PFSK-1 (cell line): Measurements from ENCODE around the gene ACACA.

Source experiments
- FOXP2 ChIP-seq: optimal IDR thresholded peaks from 2 replicates; pipeline ENCODE3; 2011; ENCODE audit warnings: borderline replicate concordance, control low read depth, inconsistent platforms; ENCODE audit not compliant: insufficient read depth; ENCODE audit errors: extremely low read length, extremely low read depth
- POLR2AphosphoS5 ChIP-seq: IDR thresholded peaks from 2 replicates; pipeline ENCODE4 v1.6.1; 2012; ENCODE audit warnings: low read depth, mild to moderate bottlenecking, control low read depth, low read length, moderate library complexity
- REST ChIP-seq, 2 experiments: IDR thresholded peaks; 2 replicates each; pipeline versions ENCODE4 v1.6.1 to v1.8.0; 2011 to 2012; ENCODE audit warnings: low read depth in 2 of 2, low read length in 2 of 2, control low read depth in 1 of 2, inconsistent platforms in 1 of 2, mild to moderate bottlenecking in 1 of 2, moderate library complexity in 1 of 2; ENCODE audit not compliant: insufficient read depth in 1 of 2
- SIN3A ChIP-seq: IDR thresholded peaks from 2 replicates; pipeline ENCODE4 v1.6.1; 2012; ENCODE audit warnings: mild to moderate bottlenecking, low read length, moderate library complexity, borderline replicate concordance; ENCODE audit not compliant: insufficient read depth
- TAF1 ChIP-seq: IDR thresholded peaks from 2 replicates; pipeline ENCODE4 v1.6.1; 2012; ENCODE audit warnings: low read length, control low read depth, borderline replicate concordance; ENCODE audit not compliant: insufficient read depth

The ACACA gene

DNA sequence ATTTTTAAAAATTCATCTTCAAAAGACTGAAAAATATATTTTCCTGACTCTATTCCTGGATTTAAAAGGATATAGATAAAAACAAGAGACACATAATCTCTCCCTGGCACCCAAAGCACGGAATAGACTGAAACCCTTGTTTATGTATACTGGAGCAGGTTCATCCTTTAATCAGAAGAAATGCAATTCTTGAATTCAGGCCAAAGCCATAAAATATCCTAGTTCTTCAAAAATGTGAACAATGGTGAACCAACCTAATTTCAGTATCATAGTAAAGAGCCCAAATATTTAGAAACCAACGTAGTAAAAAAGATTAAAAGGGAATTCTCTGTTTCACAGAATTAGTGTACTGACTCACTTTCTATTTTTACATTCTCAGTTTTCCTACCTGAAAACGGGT, 219.4 kb downstream of the ACACA start:
- TF ChIP-seq TAF1 = no peak
- no peak for TF ChIP-seq FOXP2
- no peak for TF ChIP-seq REST (IDR thresholded peaks at IDR 0.05; ENCODE audit: insufficient read depth in 1 of 2, low read depth in 2 of 2, low read length in 2 of 2)

DNA sequence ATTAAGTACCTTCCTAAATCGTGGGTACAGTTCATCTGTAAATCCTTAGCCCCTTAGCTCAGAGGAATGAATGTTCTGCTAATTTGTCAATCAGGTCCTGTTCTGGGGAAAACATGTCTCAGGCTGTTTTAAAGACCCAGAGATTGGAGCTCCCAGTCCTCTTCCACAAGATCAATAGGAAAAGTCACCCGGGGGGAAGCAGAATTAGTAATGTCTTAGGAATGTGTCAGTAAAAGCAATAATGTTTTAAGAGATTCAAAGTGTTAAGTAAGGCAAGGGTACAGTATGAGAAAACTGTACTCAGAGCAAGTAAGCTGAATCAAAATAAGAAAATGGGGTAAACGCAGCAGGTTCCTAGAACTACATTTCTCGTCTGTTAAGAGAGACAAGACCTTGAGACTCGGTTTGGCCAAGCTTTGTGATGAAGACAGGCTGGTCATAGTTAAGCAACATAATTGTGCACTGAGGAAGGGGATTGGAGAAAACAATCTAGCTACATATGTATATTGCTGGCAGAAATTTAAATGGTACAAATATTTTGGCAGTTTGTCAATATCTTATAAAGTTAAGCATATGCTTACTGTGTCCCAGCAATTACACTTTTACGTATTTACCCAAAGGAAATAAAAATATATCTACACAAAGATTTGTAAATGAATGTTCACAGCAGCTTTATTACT, 223.7 kb downstream of the ACACA start:
- TF ChIP-seq SIN3A (no peak), REST (IDR thresholded peaks at IDR 0.05; ENCODE audit: insufficient read depth in 1 of 2, low read depth in 2 of 2, low read length in 2 of 2) (no peak), TAF1 (no peak)

DNA sequence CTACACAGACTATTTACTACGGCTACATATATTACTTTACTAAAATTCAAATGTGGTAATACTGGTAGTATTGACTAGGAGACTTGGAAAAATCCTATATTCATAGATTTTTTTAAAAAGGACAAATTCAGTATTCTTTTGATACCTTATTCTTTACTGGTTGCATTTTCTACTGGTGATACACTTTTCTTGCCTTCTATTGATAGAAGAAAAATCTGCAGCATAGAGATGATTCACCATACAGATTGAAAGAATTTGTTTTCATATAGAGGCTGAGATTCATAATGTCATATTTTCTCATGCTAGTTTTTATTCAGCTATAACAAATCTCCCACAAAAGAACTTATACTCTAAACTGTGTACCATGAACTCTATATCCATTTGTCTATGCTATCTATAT, 226.3 kb downstream of the ACACA start:
- no peak for TF ChIP-seq POLR2AphosphoS5
- no peak for TF ChIP-seq SIN3A
- TF ChIP-seq FOXP2 = no peak
- TF ChIP-seq TAF1 = no peak
- TF ChIP-seq REST (IDR thresholded peaks at IDR 0.05; ENCODE audit: insufficient read depth in 1 of 2, low read depth in 2 of 2, low read length in 2 of 2) = no peak

GRCh38 chr17:37179893-37180292, 226.7 kb downstream of the ACACA start:
- TF ChIP-seq REST (IDR thresholded peaks at IDR 0.05; ENCODE audit: insufficient read depth in 1 of 2, low read depth in 2 of 2, low read length in 2 of 2) (no peak), TAF1 (no peak), SIN3A (no peak), POLR2AphosphoS5 (no peak)

GRCh38 chr17:37177254-37177870, 229.3 kb downstream of the ACACA start:
- TF ChIP-seq REST (IDR thresholded peaks at IDR 0.05; ENCODE audit: insufficient read depth in 1 of 2, low read depth in 2 of 2, low read length in 2 of 2) (no peak), SIN3A (no peak), POLR2AphosphoS5 (no peak), TAF1 (no peak), FOXP2 (no peak)
